ENCODE data around the gene ZG16B.

- TF ChIP-seq CTCF (conservative IDR thresholded peaks at IDR 0.05 in 1 of 2, IDR thresholded peaks at IDR 0.05 in 1 of 2; ENCODE audit: low read depth in 1 of 2, low read length in 2 of 2) (no peak), EZH2 (IDR thresholded peaks at IDR 0.05; ENCODE audit: low read length, missing control alignments) (no peak)
These were observed 30.3 kb upstream of the ZG16B start for GRCh38 chr16:2799859-2800226.
